ENCODE measurements around the gene RBMS3.

The RBMS3 gene

GRCh38 chr3:29581311-29581710 lies 300.4 kb downstream of the RBMS3 start:
- no peak for DNase-seq (ENCODE audit: low read depth)

- DNase-seq (ENCODE audit: low read depth): no peak
Measured at GRCh38 chr3:29582273-29582672, 301.4 kb downstream of the RBMS3 start.

- DNase-seq (ENCODE audit: low read depth): no peak
Measured at GRCh38 chr3:29583861-29584260, 303.0 kb downstream of the RBMS3 start.

- no peak for DNase-seq (ENCODE audit: low read depth)
Measured at GRCh38 chr3:29585368-29585767, 304.5 kb downstream of the RBMS3 start.

- DNase-seq (ENCODE audit: low read depth): no peak
Measured at GRCh38 chr3:29587340-29587739, 306.5 kb downstream of the RBMS3 start.

GRCh38 chr3:29590012-29590411 lies 309.1 kb downstream of the RBMS3 start:
- no peak for DNase-seq (ENCODE audit: low read depth)

- DNase-seq (ENCODE audit: low read depth): no peak
Measured at GRCh38 chr3:29590461-29590860, 309.6 kb downstream of the RBMS3 start.

- no peak for DNase-seq (ENCODE audit: low read depth)
Measured at GRCh38 chr3:29591579-29591978, 310.7 kb downstream of the RBMS3 start.

- no peak for DNase-seq (ENCODE audit: low read depth)
Measured at GRCh38 chr3:29593802-29594201, 312.9 kb downstream of the RBMS3 start.

GRCh38 chr3:29594261-29594660 lies 313.4 kb downstream of the RBMS3 start:
- DNase-seq (ENCODE audit: low read depth): no peak

GRCh38 chr3:29597376-29598008 lies 316.6 kb downstream of the RBMS3 start:
- no peak for DNase-seq (ENCODE audit: low read depth)

- no peak for DNase-seq (ENCODE audit: low read depth)
Measured at GRCh38 chr3:29601861-29602585, 321.2 kb downstream of the RBMS3 start.

GRCh38 chr3:29605845-29606244 lies 325.0 kb downstream of the RBMS3 start:
- no peak for DNase-seq (ENCODE audit: low read depth)

GRCh38 chr3:29606416-29606815 lies 325.5 kb downstream of the RBMS3 start:
- DNase-seq (ENCODE audit: low read depth): no peak

- no peak for DNase-seq (ENCODE audit: low read depth)
Measured at GRCh38 chr3:29608414-29609327, 327.8 kb downstream of the RBMS3 start.

- no peak for DNase-seq (ENCODE audit: low read depth)
Measured at GRCh38 chr3:29609328-29609811, 328.5 kb downstream of the RBMS3 start.

- no peak for DNase-seq (ENCODE audit: low read depth)
Measured at GRCh38 chr3:29610781-29611180, 329.9 kb downstream of the RBMS3 start.

GRCh38 chr3:29611252-29611651 lies 330.4 kb downstream of the RBMS3 start:
- DNase-seq (ENCODE audit: low read depth): no peak

GRCh38 chr3:29612536-29612935 lies 331.7 kb downstream of the RBMS3 start:
- no peak for DNase-seq (ENCODE audit: low read depth)

GRCh38 chr3:29614954-29615353 lies 334.1 kb downstream of the RBMS3 start:
- DNase-seq (ENCODE audit: low read depth): no peak

- DNase-seq (ENCODE audit: low read depth): no peak
Measured at GRCh38 chr3:29618395-29619282, 337.8 kb downstream of the RBMS3 start.

- DNase-seq (ENCODE audit: low read depth): no peak
Measured at GRCh38 chr3:29619676-29620075, 338.8 kb downstream of the RBMS3 start.

Measured in activated T-helper 9 cell treated with anti-CD3 and anti-CD28 coated beads, Interleukin-2, amount 50 U/mL, for 16 hours (primary cell).